Caki2 (cell line): ENCODE data around the gene ZNF503. TPM values are rescaled to one million over a fixed set of nuclear protein-coding genes. Genes with fewer than 3 reads are reported as not detected.
A peak's percentile ranks its signal among the peaks of the same experiment; 100 is the strongest.

Experiments used
- DNase-seq: peaks from one replicate; pipeline ENCODE4 v3.0.0-alpha.2; 2015; ENCODE audit warnings: low read depth
- in situ Hi-C: cut with HindIII; loops from 2 replicates; pipeline ENCODE4 v1.10.0; 2016; ENCODE audit warnings: low sequenced_read_pairs, low pct_unique_long_range_greater_than_20kb, mixed read lengths
- total RNA-seq: library from RNA; depleted of rRNA; stranded (reverse); fragments of >200 nt; shearing (Covaris generic); gene quantifications from 2 replicates; pipeline ENCODE4 v1.2.3, GENCODE V29; 2014; ENCODE audit warnings: low replicate concordance

The ZNF503 gene
- total RNA-seq, 1 experiment from 2014 or later = 11.6 TPM

DNA sequence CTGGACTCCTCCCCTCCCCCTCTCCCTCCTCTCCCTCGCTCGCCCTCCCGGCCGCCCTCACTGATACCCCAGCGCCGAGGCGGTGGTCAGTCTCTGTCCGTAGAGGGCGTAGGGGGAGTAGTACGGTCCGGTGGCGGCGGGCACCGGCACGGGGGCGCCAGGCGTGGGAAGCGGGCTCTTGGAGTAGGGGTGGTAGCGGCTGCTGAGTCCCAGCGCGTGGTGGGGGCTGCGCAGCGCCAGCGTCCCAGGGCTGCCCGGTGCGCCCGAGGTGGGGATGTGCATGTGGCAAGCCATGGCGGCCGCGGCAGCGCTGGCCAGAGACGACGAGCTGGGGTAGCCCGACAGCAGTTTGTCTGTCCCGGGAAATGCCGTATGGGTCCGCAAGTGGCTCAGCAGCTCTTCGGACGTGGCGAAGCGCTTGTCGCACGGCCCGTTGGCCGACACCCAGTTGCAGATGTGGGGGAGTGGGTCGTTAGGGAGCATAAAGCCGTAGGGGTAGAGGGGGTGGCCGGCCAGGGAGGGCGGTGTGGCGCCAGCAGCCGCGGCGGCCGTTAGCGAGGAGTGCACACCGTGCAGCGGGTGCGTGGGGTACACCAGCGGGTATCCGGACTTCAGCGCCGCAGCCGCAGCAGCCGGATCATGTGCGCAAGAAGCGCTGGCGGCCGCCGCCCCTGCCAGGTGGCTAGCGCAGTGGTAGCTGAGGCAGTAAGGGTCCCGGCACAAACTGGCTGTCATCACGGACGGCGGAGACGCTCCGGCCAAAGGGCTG is 2.7 kb downstream of the ZNF503 start:
- no peak for DNase-seq
- in situ Hi-C loops = no loop called here

- DNase-seq = no peak
- in situ Hi-C loops = no loop called here
Measured at GRCh38 chr10:75398200-75398691, 3.3 kb downstream of the ZNF503 start.

DNA sequence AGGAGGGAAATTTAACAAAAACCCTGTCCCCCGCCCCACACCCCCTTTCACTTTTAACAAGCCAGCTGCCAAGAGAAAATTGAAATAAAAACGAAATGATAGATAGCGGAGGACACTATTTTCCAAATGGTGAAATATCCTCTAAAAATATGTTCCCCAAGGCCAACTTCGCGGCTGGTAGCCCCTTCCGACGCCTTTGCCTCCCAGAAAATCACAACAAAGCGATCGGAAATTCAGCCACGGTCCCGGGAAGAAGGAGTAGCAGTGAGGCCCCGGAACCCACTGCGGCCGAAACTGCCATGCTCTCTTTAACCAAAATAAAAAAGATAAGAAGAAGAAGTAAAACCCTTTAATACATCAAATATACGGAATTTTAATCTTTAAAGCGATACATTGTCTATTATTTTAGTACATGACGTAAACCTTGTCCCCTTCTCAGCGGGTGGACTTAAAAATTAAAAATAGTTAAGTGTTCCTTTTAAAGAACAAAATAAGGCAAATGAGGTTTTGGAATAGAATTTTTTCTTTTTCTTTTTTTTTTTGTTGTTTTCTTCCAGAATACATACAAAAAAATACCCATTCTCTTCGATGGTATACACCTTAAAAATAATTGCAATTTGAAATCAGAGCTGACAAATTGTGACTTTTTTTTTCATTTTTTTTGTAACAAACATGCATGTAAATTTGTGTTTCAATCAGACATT is 3.9 kb downstream of the ZNF503 start:
- DNase-seq = no peak
- in situ Hi-C loops = no loop called here

- in situ Hi-C loops = no loop called here
- DNase-seq = no peak
Measured at GRCh38 chr10:75396631-75397495, 4.7 kb downstream of the ZNF503 start.

- in situ Hi-C loops = no loop called here
- no peak for DNase-seq
Measured at GRCh38 chr10:75395932-75396630, 5.5 kb downstream of the ZNF503 start.

- no peak for DNase-seq
- in situ Hi-C loops = no loop called here
Measured at GRCh38 chr10:75395066-75395931, 6.3 kb downstream of the ZNF503 start.

- in situ Hi-C loops = no loop called here
- DNase-seq = no peak
Measured at GRCh38 chr10:75394221-75394620, 7.3 kb downstream of the ZNF503 start.

GRCh38 chr10:75392744-75393143 is 8.8 kb downstream of the ZNF503 start:
- in situ Hi-C loops = no loop called here
- no peak for DNase-seq

GRCh38 chr10:75392271-75392670 is 9.3 kb downstream of the ZNF503 start:
- DNase-seq = no peak
- in situ Hi-C loops = no loop called here

DNA sequence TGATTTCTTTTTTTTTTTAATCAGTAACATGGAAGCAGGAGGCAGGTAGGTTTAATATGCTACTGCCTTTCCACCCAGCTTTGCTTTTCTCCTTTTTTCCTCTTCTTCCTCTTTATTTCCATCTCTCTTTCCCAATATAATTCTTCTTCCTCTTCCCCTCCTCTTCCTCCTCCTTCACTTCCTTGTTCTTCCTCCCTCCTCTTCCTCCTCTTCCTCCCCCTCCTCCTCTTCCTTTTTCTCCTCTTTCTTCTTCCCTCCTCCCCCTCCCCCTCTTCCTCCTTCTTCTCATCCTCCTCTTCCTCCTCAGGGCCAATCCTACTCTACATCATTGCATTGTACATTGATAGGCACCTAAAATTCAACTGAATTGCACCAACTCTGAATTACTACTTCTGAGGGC is 11.4 kb downstream of the ZNF503 start:
- no peak for DNase-seq
- in situ Hi-C loops = no loop called here

GRCh38 chr10:75388082-75388481 is 13.5 kb downstream of the ZNF503 start:
- DNase-seq = no peak
- in situ Hi-C loops = no loop called here

DNA sequence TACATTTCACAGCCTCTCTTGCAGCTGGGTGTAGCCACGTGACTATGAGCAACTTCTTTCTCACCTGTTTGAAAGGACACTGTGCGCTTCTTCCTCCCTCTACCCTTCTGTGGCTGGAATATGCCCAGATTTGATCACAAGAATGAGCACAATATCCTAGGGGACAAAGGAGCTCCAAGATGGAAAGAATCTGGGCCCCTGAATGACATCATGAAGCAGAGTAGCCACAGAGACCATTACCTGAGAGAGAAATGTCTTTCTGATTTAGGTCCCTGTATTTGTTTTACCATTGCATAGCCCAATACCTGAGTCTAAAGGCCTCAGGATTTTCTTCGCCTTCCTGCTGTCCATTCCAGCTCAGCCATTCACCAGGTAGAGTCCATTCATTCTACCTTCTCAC is 15.4 kb downstream of the ZNF503 start:
- in situ Hi-C loops = no loop called here
- no peak for DNase-seq

DNA sequence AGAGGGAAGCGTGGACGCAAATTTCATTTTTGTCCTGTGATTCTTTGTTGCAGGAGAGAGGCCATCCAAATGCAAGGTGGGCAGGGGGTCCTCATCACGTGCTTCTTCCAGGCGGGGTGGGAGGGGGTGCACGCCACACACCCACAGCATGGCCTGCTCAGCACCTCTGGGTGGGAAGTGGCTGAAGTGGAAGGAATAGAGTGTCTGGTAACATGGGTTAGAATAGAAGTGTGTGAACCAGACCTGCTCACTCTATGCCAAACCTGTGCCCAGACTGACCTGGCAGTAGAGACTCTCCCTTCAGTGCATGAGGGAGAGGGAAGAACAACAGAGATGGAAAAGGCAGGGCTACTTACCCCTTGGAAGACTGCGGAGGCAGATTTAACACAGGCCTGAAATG is 21.7 kb downstream of the ZNF503 start:
- in situ Hi-C loops = no loop called here
- no peak for DNase-seq

- peak; percentile 29 for DNase-seq
- in situ Hi-C loops = no loop called here
Measured at GRCh38 chr10:75379212-75379724, 22.3 kb downstream of the ZNF503 start.

DNA sequence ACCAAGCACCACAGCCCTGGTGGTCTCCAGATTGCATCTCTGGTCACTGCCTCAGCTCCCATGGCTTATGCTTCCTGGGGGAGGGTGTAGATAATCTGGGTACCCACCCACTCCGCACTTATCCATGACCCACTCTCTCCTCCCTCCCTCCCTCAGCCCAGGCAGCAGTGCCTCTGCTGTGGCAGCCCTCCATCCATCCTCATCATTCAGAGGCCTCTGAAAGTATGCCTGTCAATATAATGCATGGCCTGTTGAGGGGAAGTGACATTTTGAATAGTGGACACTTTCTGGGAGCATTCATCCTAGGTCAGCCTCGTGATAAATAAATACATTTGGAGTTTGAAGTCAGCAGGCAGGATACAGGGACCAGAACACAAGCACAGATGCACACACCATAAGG is 23.2 kb downstream of the ZNF503 start:
- DNase-seq = no peak
- in situ Hi-C loops = no loop called here

DNA sequence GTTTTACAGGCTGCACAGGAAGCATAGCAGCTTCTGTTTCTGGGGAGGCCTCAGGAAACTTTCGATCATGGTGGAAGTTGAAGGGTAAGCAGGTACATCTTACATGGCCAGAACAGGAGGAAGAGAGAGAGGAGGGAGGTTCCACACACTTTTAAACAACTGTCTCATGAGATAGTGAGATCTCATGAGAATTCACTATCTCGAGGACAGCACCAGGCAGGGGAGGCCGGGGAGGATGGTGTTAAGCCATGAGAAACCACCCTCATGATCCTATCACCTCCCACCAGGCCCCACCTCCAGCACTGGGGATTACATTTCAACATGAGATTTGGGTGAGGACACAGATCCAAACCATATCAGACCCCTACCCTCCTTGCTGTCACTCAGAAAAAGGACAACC is 23.7 kb downstream of the ZNF503 start:
- DNase-seq = no peak
- in situ Hi-C loops = no loop called here

GRCh38 chr10:75375838-75376237 is 25.7 kb downstream of the ZNF503 start:
- in situ Hi-C loops = no loop called here
- DNase-seq = no peak
